Measurements from ENCODE around the gene C8G.

- TF ChIP-seq CTCF (IDR thresholded peaks at IDR 0.05) (no peak), ATF6 (CRISPR knock-in tag; IDR thresholded peaks at IDR 0.05) (no peak), TCF7 (CRISPR knock-in tag; IDR thresholded peaks at IDR 0.05; ENCODE audit: low read depth) (no peak), CREB1 (CRISPR knock-in tag; IDR thresholded peaks at IDR 0.05) (no peak), ATF3 (CRISPR knock-in tag; conservative IDR thresholded peaks at IDR 0.05) (no peak), MXD4 (CRISPR knock-in tag; IDR thresholded peaks at IDR 0.05; ENCODE audit: borderline replicate concordance) (no peak), KAT7 (CRISPR knock-in tag; IDR thresholded peaks at IDR 0.05; ENCODE audit: borderline replicate concordance) (no peak), ATF2 (CRISPR knock-in tag; IDR thresholded peaks at IDR 0.05; ENCODE audit: borderline replicate concordance, low read depth) (no peak), CBFB (CRISPR knock-in tag; IDR thresholded peaks at IDR 0.05; ENCODE audit: low read depth) (no peak), TEAD4 (CRISPR knock-in tag; IDR thresholded peaks at IDR 0.05) (no peak)
- TF ChIP-seq, protein P1, sequence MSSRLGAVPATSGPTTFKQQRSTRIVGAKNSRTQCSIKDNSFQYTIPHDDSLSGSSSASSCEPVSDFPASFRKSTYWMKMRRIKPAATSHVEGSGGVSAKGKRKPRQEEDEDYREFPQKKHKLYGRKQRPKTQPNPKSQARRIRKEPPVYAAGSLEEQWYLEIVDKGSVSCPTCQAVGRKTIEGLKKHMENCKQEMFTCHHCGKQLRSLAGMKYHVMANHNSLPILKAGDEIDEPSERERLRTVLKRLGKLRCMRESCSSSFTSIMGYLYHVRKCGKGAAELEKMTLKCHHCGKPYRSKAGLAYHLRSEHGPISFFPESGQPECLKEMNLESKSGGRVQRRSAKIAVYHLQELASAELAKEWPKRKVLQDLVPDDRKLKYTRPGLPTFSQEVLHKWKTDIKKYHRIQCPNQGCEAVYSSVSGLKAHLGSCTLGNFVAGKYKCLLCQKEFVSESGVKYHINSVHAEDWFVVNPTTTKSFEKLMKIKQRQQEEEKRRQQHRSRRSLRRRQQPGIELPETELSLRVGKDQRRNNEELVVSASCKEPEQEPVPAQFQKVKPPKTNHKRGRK (CRISPR knock-in tag; IDR thresholded peaks at IDR 0.05; ENCODE audit: borderline replicate concordance): no peak
- TF ChIP-seq, protein P2, sequence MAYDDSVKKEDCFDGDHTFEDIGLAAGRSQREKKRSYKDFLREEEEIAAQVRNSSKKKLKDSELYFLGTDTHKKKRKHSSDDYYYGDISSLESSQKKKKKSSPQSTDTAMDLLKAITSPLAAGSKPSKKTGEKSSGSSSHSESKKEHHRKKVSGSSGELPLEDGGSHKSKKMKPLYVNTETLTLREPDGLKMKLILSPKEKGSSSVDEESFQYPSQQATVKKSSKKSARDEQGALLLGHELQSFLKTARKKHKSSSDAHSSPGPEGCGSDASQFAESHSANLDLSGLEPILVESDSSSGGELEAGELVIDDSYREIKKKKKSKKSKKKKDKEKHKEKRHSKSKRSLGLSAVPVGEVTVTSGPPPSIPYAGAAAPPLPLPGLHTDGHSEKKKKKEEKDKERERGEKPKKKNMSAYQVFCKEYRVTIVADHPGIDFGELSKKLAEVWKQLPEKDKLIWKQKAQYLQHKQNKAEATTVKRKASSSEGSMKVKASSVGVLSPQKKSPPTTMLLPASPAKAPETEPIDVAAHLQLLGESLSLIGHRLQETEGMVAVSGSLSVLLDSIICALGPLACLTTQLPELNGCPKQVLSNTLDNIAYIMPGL (CRISPR knock-in tag; IDR thresholded peaks at IDR 0.05): no peak; the same call in 1 of the 2 replicates
Measured at GRCh38 chr9:136978073-136978864, 33.2 kb downstream of the C8G start.

Data from WTC11 (cell line).